Tibial nerve (tissue), 4 donors: ENCODE data around the gene CHD8. TPM values are rescaled to one million over a fixed set of nuclear protein-coding genes. Genes with fewer than 3 reads are reported as not detected.

ENCODE experiments used
- DNase-seq, 2 donors: peaks; one replicate each; pipeline ENCODE4 v3.0.0-alpha.2; 2019; ENCODE audit warnings: low spot score in 2 of 2
- H3K27ac ChIP-seq, 4 donors: fragments of 200-600 bp; sonication (generic) in 3 of 4; one replicate each; pipeline ENCODE4 v1.5.1; 2017 to 2019; ENCODE audit warnings: mild to moderate bottlenecking in 1 of 4
- H3K27me3 ChIP-seq, 2 donors: fragments of 200-600 bp; sonication (generic) in 1 of 2; one replicate each; pipeline versions ENCODE4 v1.5.1 to v1.6.0; 2017 to 2019
- H3K36me3 ChIP-seq, 3 donors: fragments of 200-600 bp; sonication (generic); one replicate each; pipeline ENCODE4 v1.5.1; 2018 to 2019
- H3K4me1 ChIP-seq, 4 donors: fragments of 200-600 bp; sonication (generic) in 3 of 4; one replicate each; pipeline ENCODE4 v1.5.1; 2017 to 2019
- H3K4me3 ChIP-seq, 4 donors: fragments of 200-600 bp; sonication (generic) in 3 of 4; one replicate each; pipeline ENCODE4 v1.5.1; 2017 to 2019; ENCODE audit warnings: mild to moderate bottlenecking in 1 of 4, moderate library complexity in 1 of 4
- H3K9me3 ChIP-seq, 4 donors: fragments of 200-600 bp; sonication (generic) in 3 of 4; one replicate each; pipeline ENCODE4 v1.5.1; 2017 to 2019
- CTCF ChIP-seq, 5 experiments: fragments of 200-600 bp in 3 of 5; fragments of 450-650 bp in 2 of 5; sonication (generic) in 3 of 5; IDR thresholded peaks; one replicate each; pipeline ENCODE4 v1.5.1; 2016 to 2019; ENCODE audit warnings: antibody characterized with exemption in 5 of 5, mild to moderate bottlenecking in 3 of 5, moderate library complexity in 2 of 5
- EP300 ChIP-seq, 2 donors: sonication (generic); formaldehyde crosslinking; IDR thresholded peaks; one replicate each; pipeline ENCODE4 v1.6.1; 2017; ENCODE audit warnings: antibody characterized with exemption in 2 of 2, mild to moderate bottlenecking in 1 of 2
- POLR2A ChIP-seq, 2 donors: fragments of 450-650 bp; IDR thresholded peaks; one replicate each; pipeline ENCODE4 v1.6.1; 2017; ENCODE audit warnings: antibody characterized with exemption in 2 of 2, mild to moderate bottlenecking in 2 of 2, moderate library complexity in 2 of 2
- WGBS, 2 donors: methylation state at CpG; one replicate each; pipeline ENCODE4 v1.1.5; 2018; 5-methylcytosine and 5-hydroxymethylcytosine counted together
- total RNA-seq, 4 donors: library from RNA; depleted of rRNA; stranded (reverse); fragments of >200 nt; gene quantifications; one replicate each; pipeline ENCODE4 v1.1.0, GENCODE V29; 2016

Gene CHD8
- total RNA-seq, 4 donors from 2014 or later, result 45.9 to 68.2 (median 65.6) TPM

- WGBS, 2 donors, result 94 to 100% methylated on average over 2 of the region's 2 CpGs
- Histone ChIP-seq H3K27ac (no peak overlapping the region), H3K4me3 (no peak overlapping the region), H3K27me3 (no peaks in the 10 kb centered on the region), H3K36me3 (peaks cover 4 to 57% (median 18%) of the 10 kb centered on the region in 3 donors), H3K9me3 (no peaks in the 10 kb centered on the region), H3K4me1 (peaks cover 0 to 14% (median 8%) of the 10 kb centered on the region in 4 donors)
- TF ChIP-seq POLR2A (IDR thresholded peaks at IDR 0.05), result no peak
- DNase-seq, result no peak
Observed at GRCh38 chr14:21431126-21431525, 24.8 kb downstream of the CHD8 start.

GRCh38 chr14:21428930-21429329 is 27.0 kb downstream of the CHD8 start:
- Histone ChIP-seq H3K27me3 (no peaks in the 10 kb centered on the region), H3K9me3 (no peaks in the 10 kb centered on the region), H3K27ac (no peak overlapping the region), H3K4me3 (no peak overlapping the region), H3K36me3 (peaks cover 4 to 79% (median 26%) of the 10 kb centered on the region in 3 donors), H3K4me1 (no peaks in the 10 kb centered on the region)
- no peak for TF ChIP-seq POLR2A (IDR thresholded peaks at IDR 0.05)
- TF ChIP-seq EP300 (IDR thresholded peaks at IDR 0.05), result no peak
- TF ChIP-seq CTCF (IDR thresholded peaks at IDR 0.05), result no peak
- no peak for DNase-seq
- WGBS, 2 donors, result 94 to 95% methylated on average over 4 of the region's 4 CpGs

GRCh38 chr14:21426692-21427091 is 29.2 kb downstream of the CHD8 start:
- peaks cover 7 to 99% (median 43%) of the 10 kb centered on the region in 3 donors for H3K36me3 ChIP-seq

GRCh38 chr14:21419528-21419927 is 36.4 kb downstream of the CHD8 start:
- peaks cover 4 to 94% (median 50%) of the 10 kb centered on the region in 3 donors for H3K36me3 ChIP-seq
- H3K27ac ChIP-seq, result no peak overlapping the region
- H3K9me3 ChIP-seq, result no peaks in the 10 kb centered on the region
- no peaks in the 10 kb centered on the region for H3K4me1 ChIP-seq
- no peak overlapping the region for H3K4me3 ChIP-seq
- WGBS, 2 donors, result 87 to 90% methylated on average over 4 to 5 of the region's 5 CpGs
- no peak for TF ChIP-seq EP300 (IDR thresholded peaks at IDR 0.05)
- TF ChIP-seq POLR2A (IDR thresholded peaks at IDR 0.05), result no peak
- TF ChIP-seq CTCF (IDR thresholded peaks at IDR 0.05), result no peak
- no peaks in the 10 kb centered on the region for H3K27me3 ChIP-seq
- DNase-seq, result no peak

More at GRCh38 chr14:21426692-21427091, 29.2 kb downstream of the CHD8 start:
- no peak overlapping the region for H3K4me3 ChIP-seq
- TF ChIP-seq POLR2A (IDR thresholded peaks at IDR 0.05) (no peak), EP300 (IDR thresholded peaks at IDR 0.05) (no peak), CTCF (IDR thresholded peaks at IDR 0.05) (no peak)
- DNase-seq, result no peak
- no peaks in the 10 kb centered on the region for H3K9me3 ChIP-seq
- H3K27me3 ChIP-seq, result no peaks in the 10 kb centered on the region
- no peaks in the 10 kb centered on the region for H3K4me1 ChIP-seq
- no peak overlapping the region for H3K27ac ChIP-seq
- 94 to 95% methylated on average over 1 of the region's 1 CpG for WGBS, 2 donors

- H3K9me3 ChIP-seq, result no peaks in the 10 kb centered on the region
- H3K4me1 ChIP-seq, result no peaks in the 10 kb centered on the region
- H3K27ac ChIP-seq, result no peak overlapping the region
- TF ChIP-seq CTCF (IDR thresholded peaks at IDR 0.05) (no peak), EP300 (IDR thresholded peaks at IDR 0.05) (no peak), POLR2A (IDR thresholded peaks at IDR 0.05) (no peak)
- H3K4me3 ChIP-seq, result no peak overlapping the region
- H3K27me3 ChIP-seq, result no peaks in the 10 kb centered on the region
- peaks cover 0 to 95% (median 39%) of the 10 kb centered on the region in 3 donors for H3K36me3 ChIP-seq
- DNase-seq, result no peak
- 95% methylated on average over 4 of the region's 4 CpGs for WGBS, 2 donors
Observed at GRCh38 chr14:21415329-21415728, 40.6 kb downstream of the CHD8 start.
